Bronchial epithelial cell (primary cell): ENCODE results near the gene VPS16. TPM values are rescaled to one million over a fixed set of nuclear protein-coding genes. Genes with fewer than 3 reads are reported as not detected.

Source experiments
- DNase-seq: peaks from one replicate; pipeline ENCODE4 v3.0.0-alpha.2; 2010; ENCODE audit warnings: low read depth
- FAIRE-seq: peaks from 2 replicates; lab custom pipeline; 2011; peaks lifted over from hg19 to GRCh38; lab: Jason Lieb, UNC
- H3K27me3 ChIP-seq: 2 replicates; pipeline ENCODE4 v1.5.1; 2011; ENCODE audit warnings: low read length; ENCODE audit not compliant: control insufficient read depth, insufficient read depth
- H3K36me3 ChIP-seq: 2 replicates; pipeline ENCODE4 v1.5.1; 2011; ENCODE audit warnings: low read length; ENCODE audit not compliant: control insufficient read depth, insufficient read depth
- H3K4me3 ChIP-seq: 2 replicates; pipeline ENCODE4 v1.5.1; 2011; ENCODE audit warnings: mild to moderate bottlenecking, low read depth, low read length, control low read depth
- CTCF ChIP-seq: IDR thresholded peaks from 2 replicates; pipeline ENCODE4 v1.5.1; 2011; ENCODE audit warnings: mild to moderate bottlenecking, moderate library complexity, low read length, control low read depth, inconsistent platforms; ENCODE audit not compliant: insufficient read depth, severe bottlenecking
- total RNA-seq: library from RNA; depleted of rRNA; stranded (reverse); fragments of >200 nt; gene quantifications from 2 replicates; pipeline ENCODE4 v1.2.1, GENCODE V29; 2014

The VPS16 gene
- total RNA-seq, 1 donor from 2014 or later, result 33.4 TPM

- Histone ChIP-seq H3K36me3 (no peaks in the 10 kb centered on the region), H3K27me3 (peaks cover 4% of the 10 kb centered on the region), H3K4me3 (no peak overlapping the region)
- FAIRE-seq (no peak), DNase-seq (no peak)
- no peak for TF ChIP-seq CTCF
Observed at GRCh38 chr20:2817341-2817726, 23.2 kb upstream of the VPS16 start.

- H3K27me3 ChIP-seq, result peaks cover 5% of the 10 kb centered on the region
- H3K4me3 ChIP-seq, result no peak overlapping the region
- TF ChIP-seq CTCF, result no peak
- no peak for FAIRE-seq
- H3K36me3 ChIP-seq, result no peaks in the 10 kb centered on the region
- DNase-seq, result no peak
Observed at GRCh38 chr20:2817891-2818595, 22.5 kb upstream of the VPS16 start.

GRCh38 chr20:2820084-2820895, 20.3 kb upstream of the VPS16 start:
- TF ChIP-seq CTCF, result no peak
- Histone ChIP-seq H3K36me3 (no peaks in the 10 kb centered on the region), H3K4me3 (no peak overlapping the region), H3K27me3 (peaks cover 5% of the 10 kb centered on the region)
- DNase-seq (no peak), FAIRE-seq (no peak)

GRCh38 chr20:2820896-2821869, 19.4 kb upstream of the VPS16 start:
- DNase-seq (no peak), FAIRE-seq (no peak)
- H3K27me3 ChIP-seq, result peaks cover 5% of the 10 kb centered on the region

More at GRCh38 chr20:2820896-2821869, 19.4 kb upstream of the VPS16 start:
- TF ChIP-seq CTCF, result no peak
- no peak overlapping the region for H3K4me3 ChIP-seq
- no peaks in the 10 kb centered on the region for H3K36me3 ChIP-seq
